GM18508 (cell line): ENCODE results near the gene PGLYRP1.

Experiments used
- ATAC-seq: cut with Tn5 transposase; IDR thresholded peaks from one replicate; pipeline ENCODE4 v1.9.1; 2021; ENCODE audit warnings: moderate number of reproducible peaks; ENCODE audit not compliant: insufficient read depth, unreplicated experiment

The PGLYRP1 gene

DNA sequence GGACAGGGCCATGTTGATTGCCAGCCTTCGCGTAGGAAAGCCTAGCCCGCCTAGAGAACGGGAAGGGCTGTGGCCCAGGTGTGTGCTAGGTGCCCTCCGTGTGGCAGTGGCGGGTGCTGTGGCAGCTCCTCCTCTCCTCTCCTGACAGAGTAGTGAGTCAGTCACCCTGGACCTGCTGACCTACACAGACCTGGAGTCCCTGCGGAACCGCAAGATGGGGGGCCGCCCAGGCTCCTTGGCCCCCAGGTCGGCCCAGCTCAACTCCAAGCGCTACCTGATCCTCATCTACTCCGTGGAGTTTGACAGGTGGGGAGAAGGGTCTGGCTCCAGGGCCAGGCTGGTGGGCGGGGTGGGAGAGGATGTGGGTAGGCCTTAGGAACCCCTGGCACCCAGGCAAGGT, 16.4 kb downstream of the PGLYRP1 start:
- no peak for ATAC-seq

DNA sequence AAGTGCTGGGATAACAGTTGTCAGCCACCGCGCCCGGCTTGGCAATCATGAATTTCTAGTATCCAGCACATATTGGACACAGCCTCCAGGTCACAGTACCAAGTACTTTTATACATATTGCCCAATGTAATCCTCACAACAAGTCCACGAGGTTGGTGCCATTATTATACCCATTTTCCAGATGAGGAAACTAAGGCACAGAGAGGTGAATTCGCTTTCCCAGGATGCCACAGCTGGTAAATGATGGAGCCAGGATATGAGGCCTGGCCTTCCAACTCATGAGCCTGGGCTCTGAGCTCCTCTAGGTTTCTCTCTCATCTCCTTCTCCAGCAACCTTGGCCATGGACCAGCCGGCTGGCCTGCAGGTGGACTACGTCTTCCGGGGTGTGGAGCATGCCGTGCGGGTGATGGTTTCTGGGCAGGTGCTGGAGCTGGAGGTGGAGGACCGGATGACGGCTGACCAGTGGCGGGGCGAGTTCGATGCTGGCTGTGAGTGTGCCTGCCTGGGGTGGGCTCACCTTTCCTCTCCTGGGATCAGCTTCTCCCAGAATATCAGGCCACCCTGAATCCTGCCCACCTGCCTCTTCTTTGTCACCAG, 20.1 kb downstream of the PGLYRP1 start:
- ATAC-seq, result no peak

DNA sequence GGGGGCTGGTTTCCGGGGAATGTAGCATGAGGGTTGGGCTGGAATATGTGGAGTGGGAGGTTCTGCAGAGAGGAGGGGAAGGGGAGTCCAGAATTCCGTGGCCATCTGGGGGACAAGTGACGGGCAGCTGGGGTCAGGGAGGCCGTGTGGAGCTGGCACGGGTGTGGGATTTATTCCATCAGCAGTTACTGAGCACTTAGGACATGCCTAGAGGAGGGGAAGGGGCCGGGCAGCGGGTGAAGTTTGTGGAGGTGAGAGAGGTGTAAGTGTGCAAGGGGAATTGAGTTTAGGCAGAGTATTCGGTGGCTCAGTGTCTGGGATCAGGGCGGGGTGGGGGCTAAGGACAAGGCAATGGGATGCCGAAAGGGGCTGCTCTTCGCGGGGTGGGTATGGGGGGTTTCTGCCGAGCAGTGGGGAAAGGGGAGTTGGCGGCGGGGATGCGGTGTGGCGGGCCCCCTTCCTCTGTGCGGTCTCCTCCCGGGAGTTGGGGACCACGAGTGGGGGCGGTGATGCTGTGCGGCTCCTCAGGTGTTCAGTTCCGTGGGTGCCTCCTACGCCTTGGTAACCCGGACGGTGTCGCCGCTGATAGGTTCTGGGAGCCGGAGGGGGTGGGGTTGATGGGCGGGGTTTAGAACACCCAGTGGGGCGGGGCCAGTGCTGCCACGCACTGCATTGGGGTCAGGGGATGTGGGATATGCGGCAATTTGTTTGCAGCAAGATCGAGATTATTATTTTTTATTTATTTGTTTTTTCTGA, 22.2 kb downstream of the PGLYRP1 start:
- ATAC-seq, result no peak

DNA sequence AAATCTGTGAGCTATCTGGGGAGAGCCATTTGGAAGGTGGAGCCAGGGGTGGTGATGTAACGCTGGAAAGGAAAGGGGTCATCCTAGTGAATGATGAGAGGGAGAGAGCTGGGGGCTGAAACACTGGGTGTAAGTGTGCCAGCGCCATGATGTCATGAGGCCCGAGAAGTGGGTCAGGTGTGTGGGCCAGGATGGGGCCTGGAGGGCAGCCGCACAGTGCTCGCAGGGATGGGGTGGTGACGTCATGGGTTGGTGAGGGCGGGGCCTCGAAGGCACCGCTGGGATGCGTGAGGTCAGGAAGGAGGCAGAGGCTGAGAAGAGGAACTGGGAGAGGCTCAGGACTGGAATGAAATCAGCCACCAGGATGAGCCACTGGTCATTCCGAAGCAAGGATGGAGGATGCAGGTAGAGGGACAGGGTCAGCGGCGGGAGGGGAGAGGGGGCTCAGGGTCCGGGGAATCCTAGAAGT, 23.2 kb downstream of the PGLYRP1 start:
- ATAC-seq, result no peak

DNA sequence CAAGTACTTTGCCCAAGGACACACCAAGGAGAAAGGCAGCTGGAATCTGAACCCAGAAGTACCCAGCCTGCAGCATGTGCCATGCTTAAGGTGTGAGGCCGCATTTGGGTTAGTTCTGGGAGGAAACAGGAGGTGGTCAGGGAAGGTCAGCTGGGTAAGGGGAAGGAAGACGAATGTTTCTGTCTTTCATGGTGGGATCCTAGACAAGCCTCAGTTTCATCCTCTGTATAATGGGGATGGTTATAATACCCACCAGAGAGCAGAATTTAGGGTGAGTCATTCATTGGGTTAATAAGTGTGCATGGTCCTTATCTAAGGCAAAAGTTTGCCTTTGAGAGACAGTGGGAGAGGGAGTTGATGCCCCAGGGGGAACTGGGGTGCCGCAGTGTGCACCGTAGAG, 24.0 kb downstream of the PGLYRP1 start:
- no peak for ATAC-seq

DNA sequence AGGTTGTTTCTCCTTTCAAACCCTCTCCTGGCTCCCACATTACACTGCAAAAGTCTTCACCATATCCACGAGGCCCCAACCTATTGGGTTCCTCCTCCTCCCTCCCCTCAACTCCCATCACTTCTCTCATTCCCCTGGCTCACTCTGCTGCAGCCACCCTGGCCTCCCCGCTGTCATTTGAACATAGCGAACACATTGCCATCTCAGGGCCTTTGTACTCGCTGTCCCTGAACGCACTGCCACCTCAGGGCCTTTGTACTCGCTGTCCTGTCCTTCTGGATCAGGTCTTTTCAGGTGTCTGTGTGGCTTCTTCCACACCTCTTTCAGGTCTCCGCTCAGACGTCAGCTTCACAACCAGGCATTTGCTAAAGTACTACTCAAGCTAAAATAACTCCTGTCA, 25.9 kb downstream of the PGLYRP1 start:
- ATAC-seq, result no peak

DNA sequence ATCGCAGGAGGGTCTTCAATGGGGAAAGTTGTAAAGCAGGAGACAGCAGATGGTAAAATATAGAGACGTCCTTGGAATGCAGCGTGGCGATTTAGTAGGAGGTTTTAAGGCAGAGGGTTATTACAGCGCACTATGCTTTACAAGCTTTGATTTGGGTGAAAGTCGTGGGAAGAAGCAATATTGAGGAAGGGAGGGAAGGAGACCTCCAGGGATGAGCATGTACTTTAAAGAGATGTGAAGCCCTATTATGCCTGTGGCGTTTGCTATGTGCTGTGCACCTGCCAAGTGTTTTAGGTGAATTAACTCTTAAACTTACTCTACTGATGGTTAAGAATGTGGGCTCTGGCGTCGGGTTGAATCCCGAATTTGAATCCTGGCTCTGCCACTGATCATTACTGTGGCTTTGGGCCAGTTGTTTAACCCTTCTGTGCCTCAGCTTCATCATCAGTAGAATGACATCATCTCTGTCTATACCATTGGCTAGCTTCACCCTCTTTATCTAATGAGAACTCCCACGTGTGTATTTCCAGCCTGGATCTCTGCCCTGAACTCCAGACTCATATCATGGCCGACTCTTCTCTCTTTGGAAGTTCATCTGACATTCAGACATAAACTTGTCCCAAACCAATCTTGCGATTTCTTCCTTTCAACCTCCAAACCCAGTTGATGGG, 27.0 kb downstream of the PGLYRP1 start:
- ATAC-seq, result no peak

DNA sequence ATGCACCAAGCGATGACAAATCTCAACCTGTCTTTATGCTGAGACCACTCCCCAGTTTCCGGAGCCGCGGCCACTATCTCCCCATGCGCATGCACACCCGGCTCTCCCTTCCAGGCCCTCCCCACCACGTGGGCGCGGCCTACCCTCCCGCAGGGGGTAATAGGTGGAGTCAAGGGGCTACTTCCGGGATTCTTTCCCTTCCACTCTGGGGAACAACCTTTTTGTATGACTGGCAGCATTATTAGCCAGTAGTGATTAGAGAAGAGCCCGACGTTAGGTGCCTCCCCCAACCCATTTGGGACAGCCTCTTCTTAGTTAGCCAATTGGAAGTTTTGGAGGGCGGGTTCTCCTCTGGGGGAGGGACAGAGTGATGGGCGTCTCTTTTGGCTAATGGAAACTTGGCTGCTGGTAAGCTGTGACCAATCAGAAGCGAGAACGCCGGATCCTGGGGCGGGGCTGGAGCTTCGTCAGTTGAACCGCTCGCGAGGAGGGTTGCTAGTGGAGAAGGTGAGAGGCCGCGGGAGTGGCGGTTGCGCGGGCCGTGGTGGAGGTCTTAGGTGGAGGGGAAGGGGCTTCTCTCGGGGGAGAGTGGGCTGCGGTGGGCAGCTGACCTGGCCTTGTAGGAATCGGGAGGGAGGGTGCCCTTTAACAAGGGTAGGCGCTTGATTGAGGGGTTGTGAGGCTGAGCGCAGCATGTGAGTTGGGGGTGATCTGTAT, 27.7 kb downstream of the PGLYRP1 start, which contains the start of gene CCDC61:
Gene CCDC61, plus strand, starts transcription at position 470 of the 717 bp plus-strand sequence. CDS start 7,552 bp downstream, outside the sequence.
- ATAC-seq, result peak; percentile 86

DNA sequence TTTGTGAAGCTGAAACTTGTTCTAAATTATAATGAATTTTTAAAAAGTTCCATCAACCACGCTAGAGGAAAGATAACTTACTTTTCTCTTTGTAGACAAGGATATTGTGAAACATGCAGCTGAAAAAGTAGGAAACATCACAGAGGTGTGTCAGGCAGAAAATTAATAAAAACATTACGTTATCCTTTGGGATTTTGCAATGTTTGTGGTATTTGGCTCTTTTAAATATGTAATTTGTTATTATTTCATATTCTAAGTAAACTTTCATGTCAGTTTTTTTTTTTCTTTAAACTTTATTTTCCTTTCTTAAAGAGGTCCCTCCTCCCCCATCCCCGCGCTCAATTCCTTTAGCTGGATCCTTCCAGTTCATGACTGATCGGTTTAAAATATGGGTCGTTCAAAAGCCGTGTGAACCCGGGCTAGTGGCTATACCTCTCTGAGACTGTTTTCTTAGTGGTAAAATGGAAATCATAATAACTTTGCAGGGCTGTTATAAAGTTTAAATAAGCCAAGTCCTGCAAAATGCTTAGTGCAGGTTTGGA, 28.3 kb downstream of the PGLYRP1 start:
- ATAC-seq, result no peak

DNA sequence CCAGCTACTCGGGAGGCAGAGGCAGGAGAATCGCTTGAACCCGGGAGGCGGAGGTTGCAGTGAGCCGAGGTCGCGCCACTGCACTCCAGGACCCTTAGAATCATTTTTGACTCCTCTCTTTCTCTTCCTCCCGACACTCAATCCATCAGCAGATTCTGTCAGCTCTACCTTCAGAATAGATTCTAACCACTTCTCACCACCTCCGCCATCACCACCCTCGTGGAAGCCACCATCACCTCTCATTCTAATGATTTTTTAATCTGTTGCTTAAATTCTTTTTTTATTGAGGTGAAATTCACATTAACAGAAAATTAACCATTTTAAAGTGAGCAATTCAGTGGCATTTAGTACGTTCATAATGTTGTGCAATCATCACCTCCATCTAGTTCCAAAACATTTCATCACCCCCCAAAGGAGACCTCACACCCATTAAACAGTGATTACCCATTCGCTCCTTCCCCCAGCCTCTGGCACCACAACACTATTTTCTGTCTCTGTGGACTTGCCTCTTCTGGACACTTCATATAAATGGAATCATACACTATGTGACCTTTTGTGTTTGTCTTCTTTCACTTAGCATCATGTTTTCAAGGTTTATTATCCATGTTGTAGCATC, 32.6 kb downstream of the PGLYRP1 start:
- no peak for ATAC-seq

DNA sequence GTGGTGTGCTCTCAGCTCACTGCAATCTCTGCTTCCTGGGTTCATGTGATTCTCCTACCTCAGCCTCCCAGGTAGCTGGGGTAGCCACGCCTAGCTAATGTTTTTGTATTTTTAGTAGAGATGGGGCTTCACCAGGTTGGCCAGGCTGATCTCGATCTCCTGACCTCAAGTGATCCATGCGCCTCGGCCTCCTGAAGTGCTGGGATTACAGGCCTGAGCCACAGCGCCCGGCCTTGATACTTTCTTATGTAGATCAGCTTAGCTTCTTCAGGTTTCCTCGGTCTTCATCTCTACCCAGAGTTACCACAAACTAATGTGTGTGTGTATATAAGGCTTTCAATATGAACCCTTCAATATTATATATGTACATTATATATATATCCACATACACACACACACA, 37.5 kb downstream of the PGLYRP1 start:
- no peak for ATAC-seq

DNA sequence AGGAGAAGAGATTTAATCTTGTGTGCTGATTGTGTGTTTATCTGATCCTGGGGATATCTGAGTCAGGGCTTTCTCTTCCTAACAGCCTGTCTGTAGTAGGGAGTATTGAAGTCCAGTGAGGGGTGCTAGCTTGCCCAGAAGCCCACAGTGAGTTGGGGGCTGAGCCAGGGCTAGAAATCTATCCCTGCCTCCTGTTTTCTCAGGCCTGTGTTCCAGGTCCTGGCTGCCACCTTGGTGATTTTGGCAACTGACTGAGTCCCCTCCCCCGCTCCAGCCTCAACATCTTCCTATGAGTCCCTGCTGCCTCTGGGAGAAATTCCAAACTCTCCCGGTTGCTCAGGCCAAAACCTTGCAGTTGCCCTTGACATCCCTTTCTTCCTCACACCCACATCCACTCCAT, 41.5 kb downstream of the PGLYRP1 start:
- ATAC-seq, result no peak

DNA sequence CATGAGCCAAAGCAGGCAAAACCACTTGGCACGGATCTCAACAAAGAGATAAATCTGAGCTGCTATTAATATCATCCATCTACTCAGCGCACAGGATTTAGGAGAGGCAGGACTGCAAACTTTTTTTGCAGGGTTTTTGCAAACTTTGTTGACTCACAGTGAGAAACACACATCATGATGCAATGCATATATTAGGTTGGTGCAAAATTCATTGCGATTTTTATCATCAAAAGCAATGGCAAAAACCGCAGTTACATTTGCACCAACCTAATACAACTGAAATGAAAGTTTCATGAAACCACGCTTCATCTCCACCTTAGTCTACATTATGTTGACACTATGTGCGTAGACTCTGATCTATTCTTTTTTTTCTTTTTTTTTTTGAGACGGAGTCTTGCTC, 44.7 kb downstream of the PGLYRP1 start:
- ATAC-seq, result no peak

DNA sequence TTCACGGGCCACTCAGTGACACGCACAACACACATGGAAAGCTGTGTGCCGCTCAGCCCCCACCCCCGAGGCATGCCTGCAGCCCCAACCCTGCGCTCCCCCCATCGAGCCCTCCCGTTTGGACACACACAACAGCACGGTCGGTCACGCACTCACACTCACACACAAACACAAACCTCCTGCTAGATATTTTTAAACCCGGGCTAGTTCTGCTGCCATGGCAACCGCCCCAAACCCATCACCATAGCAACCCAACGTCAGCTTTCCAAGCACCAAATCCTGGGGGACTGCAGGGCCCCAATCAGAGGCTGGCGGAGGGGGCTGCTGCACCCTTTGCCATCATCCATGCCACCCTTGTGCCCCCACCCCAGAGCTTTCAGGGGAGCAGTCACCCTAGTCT, 46.7 kb downstream of the PGLYRP1 start:
- ATAC-seq, result no peak

DNA sequence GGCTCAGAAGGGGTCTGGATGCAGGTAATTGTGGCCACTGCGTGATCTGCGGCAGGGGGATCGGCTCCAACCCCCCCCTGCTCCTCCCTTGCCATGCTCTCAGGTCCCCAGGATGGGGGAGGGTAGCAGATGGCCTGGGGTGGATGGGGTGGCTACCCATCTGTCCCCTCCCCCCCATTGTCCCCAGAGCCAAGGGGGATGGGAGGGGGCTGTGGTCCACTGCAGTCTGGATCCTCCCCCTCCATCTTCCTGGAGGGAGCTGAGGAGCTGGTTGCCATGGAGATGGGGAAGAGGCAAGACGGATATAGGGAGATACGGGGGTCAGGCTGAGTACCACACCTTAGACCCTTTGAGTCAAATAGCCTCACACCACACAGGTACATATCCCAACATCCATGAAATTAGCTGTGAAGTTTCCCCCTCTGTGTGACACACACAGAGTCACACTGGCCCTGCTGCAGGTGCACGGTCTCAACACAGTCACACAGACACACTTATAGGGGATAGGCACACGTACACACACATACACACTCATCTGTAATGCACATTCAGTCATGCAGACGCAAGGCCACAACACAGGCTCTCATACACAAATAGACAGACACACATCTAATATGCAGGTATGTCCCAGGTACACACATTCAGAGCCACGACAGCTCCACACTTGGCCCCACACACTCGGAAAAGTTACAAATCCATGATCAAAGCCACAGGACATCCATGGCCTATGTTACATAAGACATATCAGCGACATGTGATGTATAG, 47.4 kb downstream of the PGLYRP1 start:
- no peak for ATAC-seq

DNA sequence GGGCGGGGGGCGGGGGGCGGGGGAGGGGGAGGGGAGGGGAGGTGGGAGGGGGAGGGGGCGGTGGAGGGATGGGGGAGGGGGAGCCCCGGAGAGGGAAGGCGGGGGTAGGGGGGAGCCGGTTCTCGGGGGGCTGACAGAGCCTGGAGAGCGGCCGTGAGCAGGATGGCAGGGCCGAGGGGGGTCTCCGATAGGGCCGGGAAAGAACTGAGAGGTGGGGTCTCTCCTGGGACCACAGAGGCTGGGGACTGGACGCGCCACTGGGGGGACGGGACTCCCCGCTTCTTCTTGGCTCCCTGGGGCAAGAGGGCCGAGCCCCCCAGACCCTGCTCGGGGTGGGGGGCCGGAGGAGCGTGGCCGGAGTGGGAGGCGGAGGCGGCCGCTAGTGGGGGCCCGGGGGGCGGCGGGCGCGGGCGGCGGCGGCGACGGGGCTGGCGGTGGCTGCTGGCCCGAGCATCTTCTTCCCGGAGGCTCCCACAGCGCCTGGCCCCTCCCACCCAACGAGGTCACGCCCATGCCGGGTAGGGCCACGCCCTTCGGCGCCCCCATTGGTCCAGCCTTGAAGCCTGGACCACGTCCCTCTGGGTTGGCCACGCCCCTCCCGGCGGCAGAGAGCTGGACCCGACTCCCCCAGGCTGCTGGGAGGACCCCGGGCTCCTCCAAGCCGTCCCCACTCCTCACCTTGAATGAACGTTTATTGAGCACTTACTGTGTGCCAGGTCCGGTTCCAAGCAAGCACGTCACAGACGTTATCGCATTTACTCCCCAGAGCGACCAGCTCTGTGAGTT, 49.1 kb downstream of the PGLYRP1 start, which contains the start of gene NOVA2:
Gene NOVA2, minus strand, starts transcription at position 313 of the 786 bp plus-strand sequence. CDS start 514 bp downstream, outside the sequence.
- ATAC-seq, result no peak

DNA sequence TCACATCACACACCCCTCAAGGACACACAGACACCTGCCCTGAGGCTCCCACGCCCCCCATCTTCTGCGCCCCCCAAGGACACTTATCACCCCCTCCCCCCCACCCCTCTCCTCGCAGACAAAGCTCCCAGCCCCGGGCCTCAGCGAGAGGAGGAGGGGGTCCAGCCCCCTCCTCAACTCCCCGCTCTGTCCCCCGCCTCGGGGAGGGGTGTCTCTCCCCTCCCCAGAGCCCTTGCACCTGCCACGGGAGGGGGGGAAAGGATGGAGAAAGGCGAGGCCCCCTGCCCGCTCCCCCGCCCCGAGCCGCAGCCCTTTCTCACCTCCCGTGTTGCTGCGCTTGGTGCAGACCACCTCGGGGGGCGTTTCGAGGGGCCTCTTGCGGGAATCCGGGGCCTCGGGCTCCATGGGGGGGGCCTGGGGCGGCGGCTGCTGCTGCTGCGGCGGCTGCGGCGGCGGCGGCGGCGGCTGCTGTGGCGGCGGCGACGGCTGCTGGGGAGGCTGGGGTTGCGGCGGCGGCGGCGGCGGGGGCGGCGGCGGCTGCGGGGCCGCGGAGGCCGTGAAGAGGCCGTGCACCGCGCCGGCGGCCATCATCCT, 49.8 kb downstream of the PGLYRP1 start:
- ATAC-seq, result no peak
